WTC11 (cell line): Measurements from ENCODE around the gene ANKRD53. TPM values are rescaled to one million over a fixed set of nuclear protein-coding genes. Genes with fewer than 3 reads are reported as not detected.

ENCODE experiments used
- ATAC-seq: fragments of 200-7000 bp; cut with Tn5 transposase; 2 replicates; pipeline ENCODE4 v1.10.0; 2021; ENCODE audit warnings: mild to moderate bottlenecking, moderate library complexity
- CTCF ChIA-PET: fragments of 300-600 bp; sonication (Branson Sonifier 250); formaldehyde crosslinking; loops from one replicate; lab custom pipeline; 2021; ENCODE audit warnings: antibody characterized with exemption; lab: Charles Lee
- POLR2A ChIA-PET: fragments of 350-600 bp; sonication (Branson Sonifier 250); formaldehyde crosslinking; loops from one replicate; lab custom pipeline; 2021; ENCODE audit warnings: antibody characterized with exemption; lab: Charles Lee
- DNase-seq: peaks from one replicate; pipeline ENCODE4 v3.0.0; 2021; ENCODE audit warnings: low spot score
- H3K27ac Mint-ChIP-seq: 2 replicates; pipeline ENCODE4 v1.8.0; 2021; ENCODE audit warnings: mixed read lengths
- H3K27me3 Mint-ChIP-seq: 2 replicates; pipeline ENCODE4 v1.8.0; 2021; ENCODE audit warnings: low read depth, mild to moderate bottlenecking, moderate library complexity, mixed read lengths
- H3K36me3 Mint-ChIP-seq: 2 replicates; pipeline ENCODE4 v1.8.0; 2021; ENCODE audit warnings: mixed read lengths
- H3K4me1 Mint-ChIP-seq: 2 replicates; pipeline ENCODE4 v1.8.0; 2022; ENCODE audit warnings: mixed read lengths
- H3K4me3 Mint-ChIP-seq: 2 replicates; pipeline ENCODE4 v1.8.0; 2021; ENCODE audit warnings: mild to moderate bottlenecking, moderate library complexity, mixed read lengths
- H3K9me3 Mint-ChIP-seq: 2 replicates; pipeline ENCODE4 v1.8.0; 2021; ENCODE audit warnings: mixed read lengths
- AFF4 ChIP-seq: sonication (generic); formaldehyde crosslinking; IDR thresholded peaks from 2 replicates; pipeline ENCODE4 v1.8.1; 2023; ENCODE audit warnings: mild to moderate bottlenecking, missing genetic modification reagents, borderline replicate concordance
- CREB1 ChIP-seq: sonication (generic); formaldehyde crosslinking; IDR thresholded peaks from 2 replicates; pipeline ENCODE4 v1.8.0; 2023; ENCODE audit warnings: mild to moderate bottlenecking, missing genetic modification reagents
- EMX1 ChIP-seq: fragments of 250-450 bp; sonication (Bioruptor Pico); IDR thresholded peaks from 2 replicates; pipeline ENCODE4 v1.8.0; 2021; ENCODE audit warnings: mild to moderate bottlenecking
- FOXJ3 ChIP-seq: sonication (generic); formaldehyde crosslinking; IDR thresholded peaks from 2 replicates; pipeline ENCODE4 v1.9.0; 2021; ENCODE audit warnings: missing genetic modification reagents, mild to moderate bottlenecking, borderline replicate concordance
- GABPB1 ChIP-seq: sonication (generic); formaldehyde crosslinking; IDR thresholded peaks from 2 replicates; pipeline ENCODE4 v1.8.1; 2023; ENCODE audit warnings: mild to moderate bottlenecking, missing genetic modification reagents
- IRF1 ChIP-seq: sonication (generic); formaldehyde crosslinking; IDR thresholded peaks from 2 replicates; pipeline ENCODE4 v1.8.0; 2023; ENCODE audit warnings: missing genetic modification reagents
- MXD4 ChIP-seq: fragments of 250-450 bp; sonication (Bioruptor Pico); IDR thresholded peaks from 2 replicates; pipeline ENCODE4 v1.8.0; 2021; ENCODE audit warnings: mild to moderate bottlenecking, moderate library complexity, borderline replicate concordance
- MYBL2 ChIP-seq: sonication (generic); formaldehyde crosslinking; IDR thresholded peaks from 2 replicates; pipeline ENCODE4 v1.8.1; 2023; ENCODE audit warnings: mild to moderate bottlenecking, moderate library complexity, missing genetic modification reagents
- NR1H2 ChIP-seq: sonication (generic); formaldehyde crosslinking; IDR thresholded peaks from 2 replicates; pipeline ENCODE4 v1.9.0; 2021; ENCODE audit warnings: mild to moderate bottlenecking, moderate library complexity, missing genetic modification reagents
- NR3C1 ChIP-seq: sonication (generic); formaldehyde crosslinking; conservative IDR thresholded peaks from 2 replicates; pipeline ENCODE4 v1.8.1; 2023; ENCODE audit warnings: low read depth, mild to moderate bottlenecking, missing genetic modification reagents
- ZNF121 ChIP-seq: sonication (generic); formaldehyde crosslinking; IDR thresholded peaks from 2 replicates; pipeline ENCODE4 v1.8.0; 2023; ENCODE audit warnings: missing genetic modification reagents
- ZNF138 ChIP-seq: sonication (generic); formaldehyde crosslinking; conservative IDR thresholded peaks from 2 replicates; pipeline ENCODE4 v1.8.1; 2022; ENCODE audit warnings: mild to moderate bottlenecking, moderate library complexity, missing genetic modification reagents
- ZNF423 ChIP-seq: fragments of 250-450 bp; sonication (Bioruptor Pico); IDR thresholded peaks from 2 replicates; pipeline ENCODE4 v2.1.2; 2022; ENCODE audit warnings: mild to moderate bottlenecking, moderate library complexity
- total RNA-seq: library from RNA; stranded (reverse); gene quantifications from 3 replicates; pipeline ENCODE4 v1.2.3, GENCODE V29; 2021
- TF ChIP-seq, protein P1 (sequence below): fragments of 250-450 bp; sonication (Bioruptor Pico); IDR thresholded peaks from 2 replicates; pipeline ENCODE4 v1.9.0; 2021; ENCODE audit warnings: mild to moderate bottlenecking
- TF ChIP-seq, protein P2 (sequence below): sonication (generic); formaldehyde crosslinking; conservative IDR thresholded peaks from 2 replicates; pipeline ENCODE4 v1.8.1; 2023; ENCODE audit warnings: mild to moderate bottlenecking, low read depth, missing genetic modification reagents, moderate library complexity

ANKRD53 gene
- total RNA-seq, 1 experiment from 2014 or later, result 0.81 TPM

- no peak overlapping the region for H3K4me3 Mint-ChIP-seq
- H3K9me3 Mint-ChIP-seq, result no peaks in the 10 kb centered on the region
- H3K27ac Mint-ChIP-seq, result no peak overlapping the region
- DNase-seq (no peak), ATAC-seq (no peak)
- ChIA-PET POLR2A (interaction anchor here (0.6 kb wide), 1 partner anchor 272 kb away, joined by 4 read pairs; no protein-coding TSS in a partner anchor), CTCF (interaction anchor here (0.9 to 8.0 kb wide), 10 partner anchors 11 to 78 kb away, joined by 3 to 159 read pairs (median 6); no protein-coding TSS in a partner anchor)
- peaks cover 29% of the 10 kb centered on the region for H3K4me1 Mint-ChIP-seq
- no peaks in the 10 kb centered on the region for H3K36me3 Mint-ChIP-seq
- TF ChIP-seq IRF1 (CRISPR knock-in tag) (no peak), ZNF138 (CRISPR knock-in tag) (no peak), MYBL2 (no peak), GABPB1 (CRISPR knock-in tag) (no peak), NR1H2 (no peak), FOXJ3 (CRISPR knock-in tag) (no peak), NR3C1 (CRISPR knock-in tag) (no peak), CREB1 (CRISPR knock-in tag) (no peak), EMX1 (CRISPR knock-in tag) (no peak), MXD4 (no peak)
- TF ChIP-seq, protein P1, sequence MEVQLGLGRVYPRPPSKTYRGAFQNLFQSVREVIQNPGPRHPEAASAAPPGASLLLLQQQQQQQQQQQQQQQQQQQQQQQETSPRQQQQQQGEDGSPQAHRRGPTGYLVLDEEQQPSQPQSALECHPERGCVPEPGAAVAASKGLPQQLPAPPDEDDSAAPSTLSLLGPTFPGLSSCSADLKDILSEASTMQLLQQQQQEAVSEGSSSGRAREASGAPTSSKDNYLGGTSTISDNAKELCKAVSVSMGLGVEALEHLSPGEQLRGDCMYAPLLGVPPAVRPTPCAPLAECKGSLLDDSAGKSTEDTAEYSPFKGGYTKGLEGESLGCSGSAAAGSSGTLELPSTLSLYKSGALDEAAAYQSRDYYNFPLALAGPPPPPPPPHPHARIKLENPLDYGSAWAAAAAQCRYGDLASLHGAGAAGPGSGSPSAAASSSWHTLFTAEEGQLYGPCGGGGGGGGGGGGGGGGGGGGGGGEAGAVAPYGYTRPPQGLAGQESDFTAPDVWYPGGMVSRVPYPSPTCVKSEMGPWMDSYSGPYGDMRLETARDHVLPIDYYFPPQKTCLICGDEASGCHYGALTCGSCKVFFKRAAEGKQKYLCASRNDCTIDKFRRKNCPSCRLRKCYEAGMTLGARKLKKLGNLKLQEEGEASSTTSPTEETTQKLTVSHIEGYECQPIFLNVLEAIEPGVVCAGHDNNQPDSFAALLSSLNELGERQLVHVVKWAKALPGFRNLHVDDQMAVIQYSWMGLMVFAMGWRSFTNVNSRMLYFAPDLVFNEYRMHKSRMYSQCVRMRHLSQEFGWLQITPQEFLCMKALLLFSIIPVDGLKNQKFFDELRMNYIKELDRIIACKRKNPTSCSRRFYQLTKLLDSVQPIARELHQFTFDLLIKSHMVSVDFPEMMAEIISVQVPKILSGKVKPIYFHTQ (CRISPR knock-in tag), result no peak
- TF ChIP-seq, protein P2, sequence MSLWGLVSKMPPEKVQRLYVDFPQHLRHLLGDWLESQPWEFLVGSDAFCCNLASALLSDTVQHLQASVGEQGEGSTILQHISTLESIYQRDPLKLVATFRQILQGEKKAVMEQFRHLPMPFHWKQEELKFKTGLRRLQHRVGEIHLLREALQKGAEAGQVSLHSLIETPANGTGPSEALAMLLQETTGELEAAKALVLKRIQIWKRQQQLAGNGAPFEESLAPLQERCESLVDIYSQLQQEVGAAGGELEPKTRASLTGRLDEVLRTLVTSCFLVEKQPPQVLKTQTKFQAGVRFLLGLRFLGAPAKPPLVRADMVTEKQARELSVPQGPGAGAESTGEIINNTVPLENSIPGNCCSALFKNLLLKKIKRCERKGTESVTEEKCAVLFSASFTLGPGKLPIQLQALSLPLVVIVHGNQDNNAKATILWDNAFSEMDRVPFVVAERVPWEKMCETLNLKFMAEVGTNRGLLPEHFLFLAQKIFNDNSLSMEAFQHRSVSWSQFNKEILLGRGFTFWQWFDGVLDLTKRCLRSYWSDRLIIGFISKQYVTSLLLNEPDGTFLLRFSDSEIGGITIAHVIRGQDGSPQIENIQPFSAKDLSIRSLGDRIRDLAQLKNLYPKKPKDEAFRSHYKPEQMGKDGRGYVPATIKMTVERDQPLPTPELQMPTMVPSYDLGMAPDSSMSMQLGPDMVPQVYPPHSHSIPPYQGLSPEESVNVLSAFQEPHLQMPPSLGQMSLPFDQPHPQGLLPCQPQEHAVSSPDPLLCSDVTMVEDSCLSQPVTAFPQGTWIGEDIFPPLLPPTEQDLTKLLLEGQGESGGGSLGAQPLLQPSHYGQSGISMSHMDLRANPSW (CRISPR knock-in tag), result no peak
- TF ChIP-seq, all 79 proteins: peak for 0
- peaks cover 83% of the 10 kb centered on the region for H3K27me3 Mint-ChIP-seq
These were observed 35.8 kb upstream of the ANKRD53 start for GRCh38 chr2:70942396-70943204.

GRCh38 chr2:70943205-70943871, 35.1 kb upstream of the ANKRD53 start:
- Mint-ChIP-seq H3K4me1 (peaks cover 31% of the 10 kb centered on the region), H3K4me3 (no peak overlapping the region), H3K36me3 (no peaks in the 10 kb centered on the region), H3K27ac (no peak overlapping the region), H3K27me3 (peaks cover 84% of the 10 kb centered on the region), H3K9me3 (no peaks in the 10 kb centered on the region)
- no peak for DNase-seq
- ChIA-PET CTCF (interaction anchor here (0.9 to 8.0 kb wide), 11 partner anchors 12 to 79 kb away, joined by 3 to 159 read pairs (median 6); no protein-coding TSS in a partner anchor), POLR2A (interaction anchor here (0.6 kb wide), 1 partner anchor 273 kb away, joined by 4 read pairs; no protein-coding TSS in a partner anchor)
- TF ChIP-seq AFF4 (CRISPR knock-in tag) (no peak), ZNF121 (CRISPR knock-in tag) (no peak), ZNF423 (CRISPR knock-in tag) (no peak)
- ATAC-seq, result no peak
